ENCODE data around the gene PDZK1IP1.

PDZK1IP1 gene

GRCh38 chr1:47213230-47213963 lies 23.6 kb upstream of the PDZK1IP1 start:
- Histone ChIP-seq H3K36me3 (ENCODE audit: insufficient read depth) (no peaks in the 10 kb centered on the region), H3K4me1 (ENCODE audit: low read depth, poor library complexity, severe bottlenecking) (no peaks in the 10 kb centered on the region), H3K9ac (no peak overlapping the region), H3K4me3 (IDR thresholded peaks at IDR 0.05; ENCODE audit: insufficient read depth, low read depth, low read length) (no peak overlapping the region), H3K4me2 (no peak overlapping the region), H3K27ac (no peak overlapping the region), H2AFZ (ENCODE audit: low read depth) (no peak overlapping the region), H4K20me1 (ENCODE audit: insufficient read depth) (no peaks in the 10 kb centered on the region), H3K27me3 (ENCODE audit: insufficient read depth, low read depth) (no peaks in the 10 kb centered on the region; the same call in 1 of the 2 replicates), H3K79me2 (ENCODE audit: insufficient read depth, low read depth) (no peaks in the 10 kb centered on the region)
- TF ChIP-seq CTCF (conservative IDR thresholded peaks at IDR 0.05; ENCODE audit: low read depth, low read length): no peak

DNA sequence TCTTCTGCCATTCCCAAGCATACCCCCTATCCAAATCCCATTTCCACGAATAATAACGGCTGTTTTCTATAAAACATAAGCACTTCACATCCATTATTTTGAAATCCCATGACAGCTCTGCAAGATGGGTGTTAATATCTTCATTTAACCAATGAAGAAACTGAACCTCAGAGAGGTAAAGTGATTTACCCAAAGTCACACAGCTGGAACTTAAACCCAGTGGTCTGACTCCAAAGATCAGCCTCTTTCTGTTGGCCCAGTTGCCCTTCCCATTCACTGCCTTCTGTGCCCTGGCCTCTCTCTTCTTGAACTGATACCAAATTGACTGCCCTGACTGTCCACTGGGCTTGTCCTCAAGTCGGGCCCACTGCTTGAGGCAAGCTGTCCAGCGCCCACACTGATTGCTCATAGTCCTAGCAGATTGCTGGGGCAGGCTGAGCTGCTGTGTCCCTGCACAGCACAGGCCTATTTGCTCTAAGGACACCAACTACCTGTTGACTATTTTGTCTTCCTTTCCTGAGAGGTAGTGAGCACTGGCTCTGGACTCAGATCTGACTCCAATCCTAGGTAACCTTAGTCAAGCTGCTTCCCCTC lies 22.9 kb upstream of the PDZK1IP1 start:
- Histone ChIP-seq H3K4me3 (IDR thresholded peaks at IDR 0.05; ENCODE audit: insufficient read depth, low read depth, low read length) (no peak overlapping the region), H3K27me3 (ENCODE audit: insufficient read depth, low read depth) (no peaks in the 10 kb centered on the region; the same call in 1 of the 2 replicates), H3K4me2 (no peak overlapping the region), H4K20me1 (ENCODE audit: insufficient read depth) (no peaks in the 10 kb centered on the region), H3K79me2 (ENCODE audit: insufficient read depth, low read depth) (no peaks in the 10 kb centered on the region), H3K9ac (no peak overlapping the region), H2AFZ (ENCODE audit: low read depth) (no peak overlapping the region), H3K36me3 (ENCODE audit: insufficient read depth) (no peaks in the 10 kb centered on the region), H3K27ac (no peak overlapping the region), H3K4me1 (ENCODE audit: low read depth, poor library complexity, severe bottlenecking) (no peaks in the 10 kb centered on the region)
- no peak for TF ChIP-seq CTCF (conservative IDR thresholded peaks at IDR 0.05; ENCODE audit: low read depth, low read length)

DNA sequence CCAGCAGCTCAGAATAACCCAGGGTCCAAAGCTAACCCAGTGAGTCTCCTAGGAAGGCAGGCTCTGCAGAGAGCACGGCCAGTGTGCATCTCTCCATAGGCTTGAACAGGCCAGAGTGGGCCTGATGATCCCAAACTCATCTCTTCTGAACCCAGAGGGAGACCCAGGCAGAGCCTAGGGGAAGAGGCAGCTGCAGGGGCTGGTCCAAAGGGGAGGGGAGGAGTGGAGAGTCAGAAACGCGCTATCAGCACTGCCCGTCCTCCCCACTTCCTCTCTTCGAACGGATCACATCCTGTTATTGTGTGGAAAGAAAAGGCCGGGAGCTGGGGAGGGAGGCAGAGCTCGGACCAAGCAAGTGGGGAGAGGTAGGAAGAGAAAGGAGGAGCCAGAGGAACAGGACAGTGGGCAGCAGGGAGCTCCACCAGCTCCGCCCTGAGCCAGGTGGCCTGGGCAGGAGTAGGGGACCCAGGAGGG lies 22.0 kb upstream of the PDZK1IP1 start:
- Histone ChIP-seq H3K27me3 (ENCODE audit: insufficient read depth, low read depth) (no peaks in the 10 kb centered on the region; the same call in 1 of the 2 replicates), H3K9ac (no peak overlapping the region), H3K4me2 (no peak overlapping the region), H3K4me1 (ENCODE audit: low read depth, poor library complexity, severe bottlenecking) (no peaks in the 10 kb centered on the region), H4K20me1 (ENCODE audit: insufficient read depth) (no peaks in the 10 kb centered on the region), H3K79me2 (ENCODE audit: insufficient read depth, low read depth) (no peaks in the 10 kb centered on the region), H3K27ac (no peak overlapping the region), H2AFZ (ENCODE audit: low read depth) (no peak overlapping the region), H3K36me3 (ENCODE audit: insufficient read depth) (no peaks in the 10 kb centered on the region), H3K4me3 (IDR thresholded peaks at IDR 0.05; ENCODE audit: insufficient read depth, low read depth, low read length) (no peak overlapping the region)
- no peak for TF ChIP-seq CTCF (conservative IDR thresholded peaks at IDR 0.05; ENCODE audit: low read depth, low read length)

DNA sequence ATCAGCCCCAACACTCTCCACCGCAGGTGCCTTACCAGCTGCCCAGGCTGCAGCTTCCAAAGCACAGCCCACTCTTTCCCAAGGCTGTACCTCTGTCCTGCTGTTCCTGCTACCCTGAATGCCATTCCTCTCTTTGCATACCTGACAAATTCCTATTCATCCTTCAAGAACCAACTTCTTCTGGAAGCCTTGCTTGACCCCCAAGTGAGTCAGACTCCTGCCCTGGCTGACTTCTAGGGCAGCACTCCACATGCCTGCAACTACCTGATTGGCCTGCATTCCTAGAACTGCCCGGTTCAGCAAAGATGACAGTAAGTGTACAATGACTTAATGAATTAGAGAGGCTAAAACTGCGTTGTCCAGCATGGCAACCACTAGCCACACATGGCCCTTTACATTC lies 20.8 kb upstream of the PDZK1IP1 start:
- Histone ChIP-seq H2AFZ (ENCODE audit: low read depth) (no peak overlapping the region), H4K20me1 (ENCODE audit: insufficient read depth) (no peaks in the 10 kb centered on the region), H3K4me2 (no peak overlapping the region), H3K4me1 (ENCODE audit: low read depth, poor library complexity, severe bottlenecking) (no peaks in the 10 kb centered on the region), H3K36me3 (ENCODE audit: insufficient read depth) (no peaks in the 10 kb centered on the region), H3K4me3 (IDR thresholded peaks at IDR 0.05; ENCODE audit: insufficient read depth, low read depth, low read length) (no peak overlapping the region), H3K27ac (no peak overlapping the region), H3K9ac (no peak overlapping the region), H3K79me2 (ENCODE audit: insufficient read depth, low read depth) (no peaks in the 10 kb centered on the region), H3K27me3 (ENCODE audit: insufficient read depth, low read depth) (no peaks in the 10 kb centered on the region; the same call in 1 of the 2 replicates)
- no peak for TF ChIP-seq CTCF (conservative IDR thresholded peaks at IDR 0.05; ENCODE audit: low read depth, low read length)

All from KMS-11 (cell line).